ENCODE data around the gene TMEM132C.
"Not testable (repeated sequence)": the region's sequence is repeated elsewhere in the genome, so short reads cannot be mapped to it uniquely, and the experiment has no call there.

The TMEM132C gene

GRCh38 chr12:128267131-128267622 is at the start of gene TMEM132C:
TMEM132C (plus strand) TSS chr12:128267170; CDS start chr12:128267403, 233 bp downstream.
- DNase-seq (ENCODE audit: low read depth in 2 of 2), result no peak

DNA sequence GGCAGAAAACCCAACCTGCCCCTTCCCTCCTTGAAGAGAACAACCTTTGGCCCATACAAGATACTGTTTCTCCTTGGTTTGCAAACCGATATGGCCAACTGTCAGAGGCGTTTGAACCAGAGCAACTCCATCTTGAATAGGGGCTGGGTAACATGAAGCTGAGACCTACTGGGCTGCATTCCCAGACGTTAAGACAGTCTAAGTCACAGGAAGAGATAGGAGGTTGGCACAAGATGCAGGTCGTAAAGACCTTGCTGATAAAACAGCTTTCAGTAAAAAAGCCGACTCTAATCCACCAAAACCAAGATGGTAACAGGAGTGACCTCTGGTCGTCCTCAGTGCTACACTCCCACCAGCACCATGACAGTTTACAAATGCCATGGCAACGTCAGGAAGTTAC is 42.7 kb upstream of the TMEM132C start:
- DNase-seq (ENCODE audit: low read depth in 2 of 2), result no peak

DNA sequence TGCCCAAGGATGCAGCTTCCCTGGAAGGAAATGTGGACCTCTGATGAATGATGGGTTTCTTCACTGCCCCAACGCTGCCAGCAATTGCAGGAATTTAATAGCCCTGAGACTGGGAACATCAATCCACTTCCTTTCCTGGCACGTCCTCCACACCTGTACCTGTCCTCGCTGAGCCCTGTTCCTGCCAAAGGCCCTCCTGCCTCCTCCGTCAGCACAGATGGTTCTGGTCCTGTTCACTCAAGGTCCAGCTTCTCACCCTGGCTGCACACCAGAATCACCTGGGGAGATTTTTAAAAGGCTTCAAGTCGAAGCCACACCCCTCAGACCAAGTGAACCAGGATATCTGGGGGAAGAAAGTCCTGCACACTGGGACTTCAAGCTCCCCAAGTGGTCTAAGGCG is 38.4 kb upstream of the TMEM132C start:
- DNase-seq (ENCODE audit: low read depth in 2 of 2), result no peak

GRCh38 chr12:128235635-128236417 is 31.1 kb upstream of the TMEM132C start:
- DNase-seq (ENCODE audit: low read depth in 2 of 2), result no peak

DNA sequence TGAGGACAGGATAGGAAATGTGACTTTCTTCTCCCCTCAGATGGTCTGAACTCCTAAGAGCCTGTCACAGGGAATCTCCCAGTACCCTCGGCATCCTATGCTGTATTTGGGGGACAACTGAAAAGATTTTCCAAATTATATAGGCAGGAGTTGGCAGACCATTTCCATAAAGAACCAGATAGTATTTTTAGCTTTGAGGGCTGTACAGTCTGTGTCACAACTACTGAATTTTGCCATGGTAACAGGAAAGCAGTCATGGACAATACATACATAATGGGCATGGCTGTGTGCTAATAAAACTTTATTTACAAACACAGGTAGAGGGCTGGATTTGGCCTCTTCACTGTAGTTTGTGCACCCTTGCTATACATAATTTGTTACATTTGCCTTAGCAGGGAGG is 30.4 kb upstream of the TMEM132C start:
- no peak for DNase-seq (ENCODE audit: low read depth in 2 of 2)

DNA sequence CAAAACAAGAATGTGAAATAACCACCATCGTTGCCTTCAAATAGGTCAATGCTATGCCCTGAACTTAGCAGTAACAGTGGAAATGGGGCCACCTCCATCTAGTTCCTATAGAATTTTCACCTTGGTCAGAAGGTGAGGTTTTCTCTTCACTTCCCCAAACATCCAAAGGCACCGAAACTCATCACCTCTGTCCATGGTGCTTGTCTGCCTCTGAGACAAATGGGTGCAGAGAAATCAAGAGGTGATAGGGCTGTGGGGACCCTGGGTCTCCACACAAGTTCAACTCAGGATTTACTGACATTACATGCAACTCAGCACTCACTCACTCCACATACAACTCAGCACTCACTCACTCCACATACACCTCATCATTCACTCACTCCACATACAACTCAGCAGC is 26.2 kb upstream of the TMEM132C start:
- DNase-seq (ENCODE audit: low read depth in 2 of 2), result no peak

- DNase-seq (ENCODE audit: low read depth in 2 of 2), result no peak
Observed at GRCh38 chr12:128245121-128245520, 21.8 kb upstream of the TMEM132C start.

DNA sequence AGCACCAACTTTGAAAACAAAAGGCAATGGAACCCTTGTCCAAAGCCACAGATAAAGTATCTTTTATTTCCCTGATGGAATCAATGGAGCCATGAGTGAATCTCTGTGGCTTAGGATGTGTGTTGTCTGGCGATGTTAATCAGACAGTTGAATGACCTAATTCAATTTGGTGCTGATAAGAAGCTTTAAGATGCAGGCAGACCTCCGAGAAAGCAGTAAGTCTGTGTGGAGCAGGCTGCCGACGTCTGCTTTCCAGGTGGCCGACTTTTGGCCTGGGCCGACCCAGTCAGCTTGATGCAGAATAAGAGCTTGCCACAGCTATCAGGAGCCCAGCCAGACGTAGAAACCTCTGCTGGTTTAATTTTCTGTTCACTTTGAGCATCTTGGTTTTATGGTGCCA is 21.1 kb upstream of the TMEM132C start:
- DNase-seq (ENCODE audit: low read depth in 2 of 2), result no peak

DNA sequence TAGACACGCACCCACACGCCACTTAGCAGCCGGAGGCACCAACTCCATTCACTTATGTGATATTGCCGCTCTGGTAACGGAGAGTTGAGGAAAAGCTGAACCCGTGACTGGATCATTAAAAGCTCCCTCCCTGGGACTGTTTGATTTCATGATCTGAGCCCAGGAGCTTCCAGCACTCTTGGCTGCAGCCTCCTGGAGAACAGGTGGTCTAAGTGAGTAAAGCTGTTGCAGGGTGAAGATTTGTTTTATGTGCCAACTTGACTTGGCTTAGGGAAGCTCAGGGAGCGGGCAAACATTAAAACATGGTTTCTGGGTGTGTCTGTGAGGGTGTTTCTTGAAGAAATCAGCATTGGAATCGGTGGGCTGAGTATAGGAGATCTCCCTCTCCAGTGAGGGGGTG is 16.9 kb upstream of the TMEM132C start:
- DNase-seq (ENCODE audit: low read depth in 2 of 2), result no peak

- DNase-seq (ENCODE audit: low read depth in 2 of 2), result not testable (repeated sequence)
Observed at GRCh38 chr12:128253829-128254228, 13.1 kb upstream of the TMEM132C start.

GRCh38 chr12:128258866-128259555 is 8.0 kb upstream of the TMEM132C start:
- no peak for DNase-seq (ENCODE audit: low read depth in 2 of 2)

DNA sequence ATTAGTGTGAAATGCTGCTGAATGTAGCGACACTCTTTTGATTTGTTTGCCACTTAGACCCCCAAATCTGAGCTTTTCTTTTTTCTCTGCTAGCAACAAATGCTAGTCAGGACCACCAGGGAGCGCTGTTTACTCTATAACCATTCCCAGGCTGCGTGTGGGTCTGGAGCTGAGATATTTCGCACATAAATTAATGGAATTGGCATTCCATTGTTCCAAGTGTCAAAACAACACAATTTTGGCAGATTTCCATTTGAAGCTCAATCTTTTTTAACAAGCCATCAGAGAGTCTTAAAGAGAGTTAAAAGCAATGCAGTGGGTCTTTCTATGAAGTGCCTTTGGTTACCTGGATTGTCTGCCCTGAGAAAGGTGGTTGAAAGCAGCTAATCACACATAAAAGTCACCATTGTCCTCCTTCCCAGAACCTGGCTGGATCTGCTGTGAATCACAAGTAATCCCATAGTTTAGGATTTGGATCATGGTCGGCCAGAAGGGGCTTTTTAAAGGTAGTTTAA is 7.4 kb upstream of the TMEM132C start:
- DNase-seq (ENCODE audit: low read depth in 2 of 2), result no peak

DNA sequence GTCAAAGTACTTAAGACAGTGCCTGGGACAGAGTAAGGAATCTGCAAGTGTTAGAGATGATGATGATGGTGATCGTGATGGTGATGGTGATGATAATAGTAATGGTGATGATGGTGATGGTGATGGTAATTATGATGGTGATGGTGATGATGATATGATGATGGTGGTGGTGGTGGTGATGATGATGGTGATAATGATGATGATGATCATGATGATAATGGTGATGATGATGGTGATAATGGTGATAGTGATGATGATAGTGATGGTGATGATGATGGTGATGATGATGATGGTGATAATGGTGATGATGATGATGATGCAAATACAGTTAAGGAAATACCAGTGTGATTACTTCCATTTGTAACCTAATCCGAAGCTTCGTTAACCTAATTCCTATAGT is 5.2 kb upstream of the TMEM132C start:
- no peak for DNase-seq (ENCODE audit: low read depth in 2 of 2)

GRCh38 chr12:128265566-128265965 is 1.4 kb upstream of the TMEM132C start:
- DNase-seq (ENCODE audit: low read depth in 2 of 2), result no peak

GRCh38 chr12:128266086-128266485 is 884 bp upstream of the TMEM132C start:
- no peak for DNase-seq (ENCODE audit: low read depth in 2 of 2)

GRCh38 chr12:128266541-128267130 is 334 bp upstream of the TMEM132C start:
- no peak for DNase-seq (ENCODE audit: low read depth in 2 of 2)

GRCh38 chr12:128267651-128268378 is 845 bp downstream of the TMEM132C start:
- DNase-seq (ENCODE audit: low read depth in 2 of 2), result no peak

DNA sequence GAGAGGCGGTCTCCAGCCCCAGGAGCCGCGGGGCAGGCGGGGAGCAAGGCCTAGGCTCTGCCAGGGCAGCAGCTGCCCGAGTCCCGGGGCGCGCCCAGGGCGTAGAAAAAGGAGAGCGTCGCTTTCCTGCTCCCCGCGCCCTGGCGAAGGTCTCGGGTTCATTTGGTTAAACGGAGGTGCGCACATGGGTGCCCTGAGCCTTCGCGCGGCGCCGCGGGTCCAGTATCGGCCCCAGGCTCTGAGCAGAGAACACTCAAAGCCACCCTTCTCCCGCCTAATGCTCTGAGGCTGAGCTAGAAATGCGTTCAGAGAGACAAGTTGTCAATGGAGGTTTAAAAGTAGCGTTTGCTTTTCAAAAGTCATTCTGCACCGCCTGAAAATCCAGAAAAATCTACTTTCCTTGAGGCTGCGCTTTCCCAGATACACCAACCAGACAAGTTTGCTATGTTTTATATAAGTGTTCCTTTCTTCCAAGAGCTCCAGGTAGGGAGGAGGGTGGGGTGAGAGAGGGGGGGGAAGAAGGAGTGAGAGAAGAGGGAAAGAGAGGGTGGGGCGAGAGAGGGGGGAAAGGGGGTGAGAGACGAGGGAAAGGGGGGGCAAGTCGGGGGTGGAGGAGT is 1.5 kb downstream of the TMEM132C start:
- no peak for DNase-seq (ENCODE audit: low read depth in 2 of 2)

GRCh38 chr12:128269181-128269591 is 2.2 kb downstream of the TMEM132C start:
- no peak for DNase-seq (ENCODE audit: low read depth in 2 of 2)

- DNase-seq (ENCODE audit: low read depth in 2 of 2), result no peak
Observed at GRCh38 chr12:128276471-128276870, 9.5 kb downstream of the TMEM132C start.

DNA sequence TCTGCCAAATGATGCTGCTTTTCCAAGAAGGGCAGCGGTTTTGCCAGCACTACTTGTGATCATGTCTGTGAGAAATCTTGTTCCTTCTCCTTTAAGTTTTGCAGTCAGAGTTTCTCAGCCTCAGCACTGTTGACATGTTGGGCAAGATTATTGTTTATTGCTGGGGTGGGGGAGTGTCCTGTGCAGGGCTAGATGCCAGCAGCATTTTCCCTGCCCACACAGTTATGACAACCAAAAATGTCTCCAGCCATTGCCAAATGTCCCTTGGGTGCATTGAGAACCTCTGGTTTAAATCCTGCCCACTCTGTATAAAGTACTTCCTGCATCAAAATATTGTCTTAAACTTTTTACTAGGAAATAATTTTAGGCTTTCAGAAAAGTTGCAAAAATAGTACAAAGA is 20.0 kb downstream of the TMEM132C start:
- DNase-seq (ENCODE audit: low read depth in 2 of 2), result no peak

All from stimulated activated CD4-positive, alpha-beta T cell treated with anti-CD3 and anti-CD28 coated beads, Interleukin-12 subunit alpha, Interleukin-12 subunit beta, amount 100 ng/mL, for 24 hours (primary cell).